ENCODE measurements around the gene HMG20A.

The HMG20A gene

GRCh38 chr15:77529394-77530159 lies 108.9 kb downstream of the HMG20A start:
- no peak for DNase-seq (ENCODE audit: low spot score)
- TF ChIP-seq CTCF (IDR thresholded peaks at IDR 0.05; ENCODE audit: borderline replicate concordance, control extremely low read depth, extremely low read depth, insufficient read depth, missing control alignments), result no peak
- in situ Hi-C loops (cut with MboI; ENCODE audit: low sequenced_read_pairs, unreplicated experiment), result no loop called here

GRCh38 chr15:77530576-77530975 lies 109.9 kb downstream of the HMG20A start:
- TF ChIP-seq CTCF (IDR thresholded peaks at IDR 0.05; ENCODE audit: borderline replicate concordance, control extremely low read depth, extremely low read depth, insufficient read depth, missing control alignments), result no peak
- in situ Hi-C loops (cut with MboI; ENCODE audit: low sequenced_read_pairs, unreplicated experiment), result no loop called here
- DNase-seq (ENCODE audit: low spot score), result no peak

GRCh38 chr15:77531191-77532000 lies 110.7 kb downstream of the HMG20A start:
- in situ Hi-C loops (cut with MboI; ENCODE audit: low sequenced_read_pairs, unreplicated experiment), result no loop called here
- no peak for DNase-seq (ENCODE audit: low spot score)

GRCh38 chr15:77532067-77532710 lies 111.5 kb downstream of the HMG20A start:
- in situ Hi-C loops (cut with MboI; ENCODE audit: low sequenced_read_pairs, unreplicated experiment), result no loop called here
- TF ChIP-seq CTCF (IDR thresholded peaks at IDR 0.05; ENCODE audit: borderline replicate concordance, control extremely low read depth, extremely low read depth, insufficient read depth, missing control alignments), result no peak
- DNase-seq (ENCODE audit: low spot score), result no peak

More at GRCh38 chr15:77531191-77532000, 110.7 kb downstream of the HMG20A start:
- no peak for TF ChIP-seq CTCF (IDR thresholded peaks at IDR 0.05; ENCODE audit: borderline replicate concordance, control extremely low read depth, extremely low read depth, insufficient read depth, missing control alignments)

GRCh38 chr15:77532846-77533245 lies 112.2 kb downstream of the HMG20A start:
- no peak for DNase-seq (ENCODE audit: low spot score)
- TF ChIP-seq CTCF (IDR thresholded peaks at IDR 0.05; ENCODE audit: borderline replicate concordance, control extremely low read depth, extremely low read depth, insufficient read depth, missing control alignments), result no peak
- in situ Hi-C loops (cut with MboI; ENCODE audit: low sequenced_read_pairs, unreplicated experiment), result no loop called here
